Muscle of back (tissue), 13 donors: ENCODE results near the gene CCNG1. TPM values are rescaled to one million over a fixed set of nuclear protein-coding genes. Genes with fewer than 3 reads are reported as not detected.
"Not testable (repeated sequence)": the region's sequence is repeated elsewhere in the genome, so short reads cannot be mapped to it uniquely, and the experiment has no call there.

ENCODE experiments used
- DNase-seq, 3 donors: peaks; one replicate each; pipeline versions ENCODE4 v3.0.0 to v3.0.0-alpha.2; 2013
- long read RNA-seq, 9 donors: transcript quantifications; one replicate each; lab custom pipeline, GENCODE V29; 2026
- polyA plus RNA-seq, 10 donors: library from polyadenylated mRNA; unstranded; fragments of 120-200 nt; gene quantifications; one replicate each; pipeline ENCODE4 v1.2.1, GENCODE V29; 2013; ENCODE audit not compliant: insufficient read length in 10 of 10

Gene CCNG1
- polyA plus RNA-seq: 100 to 1,000 TPM; 175 to 399 (median 320) TPM
- long read RNA-seq, donor 1, transcript CCNG1-204 (2 exons, 580 nt): minor isoform, 6 of 109 reads
- long read RNA-seq, donor 1, transcript CCNG1-202 (8 exons, 2,366 nt): minor isoform, 8 of 109 reads
- long read RNA-seq, donor 1, transcript CCNG1-201 (7 exons, 2,458 nt): major isoform, 65 of 109 reads
- long read RNA-seq, donor 1, partial matches to known transcripts: 23 of 109 reads
- long read RNA-seq, donor 1, other reads (novel, unspliced or antisense): 6 of 109 reads
- long read RNA-seq, donor 2, transcript CCNG1-202 (8 exons, 2,366 nt): minor isoform, 10 of 91 reads
- long read RNA-seq, donor 2, transcript CCNG1-201 (7 exons, 2,458 nt): major isoform, 53 of 91 reads
- long read RNA-seq, donor 2, partial matches to known transcripts: 20 of 91 reads
- long read RNA-seq, donor 2, other reads (novel, unspliced or antisense): 6 of 91 reads
- long read RNA-seq, donor 3: 0 reads
- long read RNA-seq, donor 4, transcript CCNG1-201 (7 exons, 2,458 nt): major isoform, 31 of 41 reads
- long read RNA-seq, donor 4, partial matches to known transcripts: 6 of 41 reads
- long read RNA-seq, donor 4, other reads (novel, unspliced or antisense): 0 of 41 reads
- long read RNA-seq, donor 5, transcript CCNG1-201 (7 exons, 2,458 nt): major isoform, 44 of 91 reads
- long read RNA-seq, donor 5, transcript CCNG1-202 (8 exons, 2,366 nt): minor isoform, 10 of 91 reads
- long read RNA-seq, donor 5, partial matches to known transcripts: 26 of 91 reads
- long read RNA-seq, donor 5, other reads (novel, unspliced or antisense): 5 of 91 reads
- long read RNA-seq, donor 6, transcript CCNG1-201 (7 exons, 2,458 nt): major isoform, 46 of 55 reads
- long read RNA-seq, donor 6, transcript CCNG1-202 (8 exons, 2,366 nt): minor isoform, 6 of 55 reads
- long read RNA-seq, donor 6, partial matches to known transcripts: 0 of 55 reads
- long read RNA-seq, donor 6, other reads (novel, unspliced or antisense): 0 of 55 reads
- long read RNA-seq, donor 7, transcript CCNG1-201 (7 exons, 2,458 nt): major isoform, 40 of 63 reads
- long read RNA-seq, donor 7, partial matches to known transcripts: 17 of 63 reads
- long read RNA-seq, donor 7, other reads (novel, unspliced or antisense): 0 of 63 reads
- long read RNA-seq, donor 8, transcript CCNG1-201 (7 exons, 2,458 nt): major isoform, 15 of 20 reads
- long read RNA-seq, donor 8, partial matches to known transcripts: 0 of 20 reads
- long read RNA-seq, donor 8, other reads (novel, unspliced or antisense): 0 of 20 reads
- long read RNA-seq, donor 9, transcript CCNG1-201 (7 exons, 2,458 nt): major isoform, 6 of 10 reads
- long read RNA-seq, donor 9, partial matches to known transcripts: 0 of 10 reads
- long read RNA-seq, donor 9, other reads (novel, unspliced or antisense): 0 of 10 reads

- peak; percentile 96 to 98 (median 97) for DNase-seq
These were observed at the start of gene CCNG1 for GRCh38 chr5:163437309-163438182. CCNG1 (plus strand) TSS chr5:163437595; CDS start chr5:163439257, 1,662 bp downstream.

DNA sequence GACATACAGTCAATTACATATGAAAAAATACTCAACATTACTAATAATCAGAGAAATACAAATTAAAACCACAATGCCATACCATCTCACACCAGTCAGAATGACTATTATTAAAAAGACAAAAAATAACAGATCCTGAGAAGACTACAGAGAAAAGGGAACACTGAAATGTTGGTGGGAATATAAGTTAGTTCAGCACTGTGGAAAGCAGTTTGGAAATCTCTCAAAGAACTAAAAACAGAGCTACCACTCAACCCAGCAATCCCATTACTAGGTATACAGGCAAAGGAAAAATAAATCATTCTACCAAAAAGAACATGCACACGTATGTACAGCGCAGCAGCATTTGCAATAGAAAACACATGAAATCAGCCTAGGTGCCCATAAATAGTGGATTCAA is 41.6 kb upstream of the CCNG1 start:
- DNase-seq: no peak

- DNase-seq: not testable (repeated sequence)
These were observed 40.5 kb upstream of the CCNG1 start for GRCh38 chr5:163396818-163397340.

- no peak for DNase-seq
These were observed 40.0 kb upstream of the CCNG1 start for GRCh38 chr5:163397354-163397753.

DNA sequence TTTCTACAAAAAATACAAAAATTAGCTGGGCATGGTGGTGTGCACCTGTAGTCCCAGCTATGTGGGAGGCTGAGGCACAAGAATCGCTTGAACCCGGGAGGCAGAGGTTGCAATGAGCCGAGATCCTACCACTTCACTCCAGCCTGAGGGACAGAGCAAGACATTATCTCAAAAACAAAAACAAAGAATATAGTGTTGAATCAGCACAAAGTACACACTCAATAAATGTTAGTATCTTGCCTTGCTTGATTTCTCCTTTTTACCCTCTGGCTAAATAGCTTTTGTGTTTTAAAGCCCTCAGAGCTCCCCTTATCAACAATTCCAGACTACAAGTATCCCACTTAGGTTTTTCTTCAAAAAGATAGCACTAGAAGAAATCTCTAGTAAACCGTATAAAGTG is 37.5 kb upstream of the CCNG1 start:
- DNase-seq: no peak

DNA sequence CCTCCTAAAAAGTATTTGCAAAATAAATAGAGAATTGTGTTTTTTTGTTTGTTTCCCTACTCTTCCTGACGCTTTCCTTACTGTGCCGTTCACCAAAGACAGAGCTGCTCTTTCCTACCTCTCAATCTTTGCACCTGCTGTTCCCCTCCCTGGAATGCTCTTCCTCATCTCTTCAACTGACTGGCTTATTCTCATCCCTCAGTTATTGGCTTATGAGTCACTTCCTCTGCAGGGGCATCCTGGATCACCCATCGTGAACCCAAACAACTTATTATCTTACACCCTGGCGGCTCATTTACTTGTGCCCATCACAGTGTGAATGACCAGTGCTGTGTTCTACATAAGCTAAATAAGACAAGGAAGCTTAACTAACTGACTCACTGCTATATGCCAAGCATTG is 36.1 kb upstream of the CCNG1 start:
- no peak for DNase-seq

- DNase-seq: no peak
These were observed 35.4 kb upstream of the CCNG1 start for GRCh38 chr5:163402007-163402406.

- DNase-seq: no peak
These were observed 32.8 kb upstream of the CCNG1 start for GRCh38 chr5:163404364-163405173.

GRCh38 chr5:163407034-163407655 is 30.2 kb upstream of the CCNG1 start:
- no peak for DNase-seq

- DNase-seq: peak; percentile 58 to 78 (median 64)
These were observed 29.0 kb upstream of the CCNG1 start for GRCh38 chr5:163408311-163408923.

DNA sequence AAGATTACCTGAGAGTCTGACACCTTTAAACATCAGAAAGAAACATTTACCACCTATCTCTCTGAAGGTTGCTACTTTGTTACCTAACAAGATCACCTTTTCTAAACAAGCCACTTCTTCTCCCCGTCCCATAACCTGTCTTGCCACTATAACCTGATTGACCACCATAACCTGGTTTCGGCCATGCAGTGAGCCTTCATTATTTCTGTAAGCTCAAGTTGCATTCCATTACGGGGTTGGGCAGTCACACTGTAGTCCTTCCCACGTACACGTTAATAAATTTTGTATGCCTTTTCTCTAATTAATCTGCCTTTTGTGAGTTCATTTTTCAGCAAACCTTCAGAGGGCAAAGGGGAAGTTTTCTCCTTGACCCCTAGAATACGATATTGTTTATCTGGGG is 28.0 kb upstream of the CCNG1 start:
- no peak for DNase-seq

- DNase-seq: no peak
These were observed 26.9 kb upstream of the CCNG1 start for GRCh38 chr5:163410505-163410904.

DNA sequence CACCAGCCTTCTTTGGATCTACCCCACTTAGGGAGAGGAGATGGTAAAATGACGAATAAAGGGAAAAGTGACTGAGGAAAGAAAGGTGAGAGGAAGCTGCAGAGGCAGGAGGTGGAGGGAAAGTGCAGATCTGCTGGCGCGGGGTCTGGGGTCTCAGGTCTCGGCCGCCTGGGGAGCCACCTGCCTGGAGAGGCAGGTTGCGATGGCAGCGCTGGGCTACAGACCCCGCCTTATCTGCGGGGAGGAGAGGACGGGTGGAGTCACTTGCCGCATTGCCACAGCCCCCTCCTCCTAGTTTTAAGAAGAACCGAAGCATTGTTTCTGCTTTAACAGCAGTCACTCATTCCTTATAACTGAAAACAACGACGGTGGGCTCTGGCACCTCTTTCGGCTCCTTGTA is 21.7 kb upstream of the CCNG1 start:
- not testable (repeated sequence) for DNase-seq

DNA sequence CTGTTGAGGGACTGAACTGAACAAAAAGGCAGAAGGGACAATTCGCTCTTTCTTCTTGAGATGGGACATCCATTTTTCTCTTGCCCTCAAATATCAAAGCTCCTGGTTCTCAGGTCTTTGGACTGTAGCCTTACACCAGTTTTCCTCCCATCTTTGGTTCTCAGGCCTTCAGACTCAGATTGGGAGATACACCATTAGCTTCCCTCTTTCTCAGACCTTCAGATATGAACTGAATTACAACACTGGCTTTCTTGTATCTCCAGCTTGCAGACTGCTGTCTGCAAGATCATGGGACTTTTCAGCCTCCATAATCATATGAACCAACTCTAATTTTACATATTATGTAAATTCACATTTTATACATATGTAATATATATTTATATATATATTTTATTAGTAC is 12.6 kb upstream of the CCNG1 start:
- no peak for DNase-seq

DNA sequence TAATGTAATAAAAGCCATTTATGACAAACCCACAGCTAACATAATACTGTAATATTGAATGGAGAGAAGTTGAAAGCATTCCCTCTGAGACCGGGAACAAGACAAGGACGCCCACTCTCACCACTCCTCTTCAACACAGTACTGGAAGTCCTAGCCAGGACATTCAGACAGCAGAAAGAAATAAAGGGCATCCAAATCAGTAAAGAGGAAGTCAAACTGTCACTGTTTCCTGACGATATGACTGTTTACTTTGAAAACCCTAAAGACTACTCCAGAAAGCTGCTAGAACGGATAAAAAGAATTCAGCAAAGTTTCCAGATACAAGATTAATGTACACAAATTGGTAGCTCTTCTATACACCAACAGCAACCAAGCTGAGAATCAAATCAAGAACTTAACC is 11.3 kb upstream of the CCNG1 start:
- not testable (repeated sequence) for DNase-seq

DNA sequence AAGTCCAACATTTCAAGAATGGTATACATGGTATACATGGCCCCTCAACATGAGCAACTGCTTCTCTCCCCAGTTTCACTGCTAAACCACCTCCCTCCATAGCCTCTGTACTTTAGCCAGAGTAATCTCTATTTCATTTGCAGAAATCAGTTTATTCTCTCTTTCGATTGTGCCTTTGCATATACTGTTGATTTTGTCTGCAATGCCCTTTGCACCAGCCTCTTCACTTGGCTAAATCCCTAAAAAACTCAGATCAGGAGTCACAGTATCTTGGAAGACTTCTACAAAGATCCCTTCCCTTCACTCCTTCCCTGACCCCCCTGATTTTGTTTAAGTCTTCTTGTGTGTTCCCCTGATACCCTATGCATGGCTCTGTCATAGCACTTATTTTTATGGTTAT is 4.9 kb upstream of the CCNG1 start:
- no peak for DNase-seq

DNA sequence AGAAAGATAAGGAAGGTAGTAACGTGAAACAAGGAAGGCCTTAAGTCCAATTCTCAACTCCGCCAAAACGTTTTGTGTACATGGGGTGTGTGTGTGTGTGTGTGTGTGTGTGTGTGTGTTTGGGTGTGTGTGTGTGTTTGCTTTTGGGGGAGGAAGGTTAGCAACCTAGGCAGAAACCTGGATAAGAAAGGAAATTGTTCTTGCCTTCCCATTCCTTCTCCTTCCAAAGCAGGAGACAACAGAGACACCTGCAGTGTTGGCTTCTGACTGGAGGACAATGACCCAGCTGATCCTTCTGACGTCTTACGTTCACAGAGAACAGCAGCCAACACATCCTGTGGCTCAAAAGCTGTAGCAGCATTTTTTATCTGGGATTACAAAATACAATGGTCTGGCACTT is 4.1 kb upstream of the CCNG1 start:
- DNase-seq: no peak

- no peak for DNase-seq
These were observed 3.0 kb upstream of the CCNG1 start for GRCh38 chr5:163434401-163434866.
